ENCODE measurements around the gene CRYBB1.

CRYBB1 gene

GRCh38 chr22:26565181-26565580, 52.6 kb downstream of the CRYBB1 start:
- no peak overlapping the region for H3K4me3 ChIP-seq (replicated peaks; ENCODE audit: low read depth, low read length)
- no peak for TF ChIP-seq CTCF (IDR thresholded peaks at IDR 0.05; ENCODE audit: low read depth, low read length, missing control alignments)
- no peak for DNase-seq (ENCODE audit: extremely low read depth, low read depth)

- TF ChIP-seq CTCF (IDR thresholded peaks at IDR 0.05; ENCODE audit: low read depth, low read length, missing control alignments): no peak
- H3K4me3 ChIP-seq (replicated peaks; ENCODE audit: low read depth, low read length): no peak overlapping the region
- no peak for DNase-seq (ENCODE audit: extremely low read depth, low read depth)
Observed at GRCh38 chr22:26564672-26565071, 53.2 kb downstream of the CRYBB1 start.

GRCh38 chr22:26564181-26564580, 53.6 kb downstream of the CRYBB1 start:
- TF ChIP-seq CTCF (IDR thresholded peaks at IDR 0.05; ENCODE audit: low read depth, low read length, missing control alignments): no peak
- H3K4me3 ChIP-seq (replicated peaks; ENCODE audit: low read depth, low read length): no peak overlapping the region
- no peak for DNase-seq (ENCODE audit: extremely low read depth, low read depth)

GRCh38 chr22:26563022-26563421, 54.8 kb downstream of the CRYBB1 start:
- no peak for TF ChIP-seq CTCF (IDR thresholded peaks at IDR 0.05; ENCODE audit: low read depth, low read length, missing control alignments)
- H3K4me3 ChIP-seq (replicated peaks; ENCODE audit: low read depth, low read length): no peak overlapping the region

GRCh38 chr22:26561756-26562417, 55.9 kb downstream of the CRYBB1 start:
- DNase-seq (ENCODE audit: extremely low read depth, low read depth): no peak
- no peak overlapping the region for H3K4me3 ChIP-seq (replicated peaks; ENCODE audit: low read depth, low read length)
- TF ChIP-seq CTCF (IDR thresholded peaks at IDR 0.05; ENCODE audit: low read depth, low read length, missing control alignments): no peak

More at GRCh38 chr22:26563022-26563421, 54.8 kb downstream of the CRYBB1 start:
- no peak for DNase-seq (ENCODE audit: extremely low read depth, low read depth)

GRCh38 chr22:26559961-26560575, 57.8 kb downstream of the CRYBB1 start:
- no peak for TF ChIP-seq CTCF (IDR thresholded peaks at IDR 0.05; ENCODE audit: low read depth, low read length, missing control alignments)
- H3K4me3 ChIP-seq (replicated peaks; ENCODE audit: low read depth, low read length): no peak overlapping the region
- DNase-seq (ENCODE audit: extremely low read depth, low read depth): no peak

Measured in HFF-Myc (cell line).